HFF-Myc (cell line): ENCODE results near the gene AUP1.

Source experiments
- DNase-seq: peaks from one replicate; pipeline ENCODE4 v3.0.0-alpha.2; 2011; ENCODE audit warnings: low read depth; ENCODE audit errors: extremely low read depth
- H3K4me3 ChIP-seq: replicated peaks from 2 replicates; pipeline ENCODE4 v1.5.1; 2011; ENCODE audit warnings: low read depth, mild to moderate bottlenecking, control low read depth, low read length
- TF ChIP-seq, protein P1 (sequence below): IDR thresholded peaks from 2 replicates; pipeline ENCODE4 v1.5.1; 2012; ENCODE audit warnings: mild to moderate bottlenecking, low read depth, low read length, control low read depth; ENCODE audit errors: missing control alignments

AUP1 gene

DNA sequence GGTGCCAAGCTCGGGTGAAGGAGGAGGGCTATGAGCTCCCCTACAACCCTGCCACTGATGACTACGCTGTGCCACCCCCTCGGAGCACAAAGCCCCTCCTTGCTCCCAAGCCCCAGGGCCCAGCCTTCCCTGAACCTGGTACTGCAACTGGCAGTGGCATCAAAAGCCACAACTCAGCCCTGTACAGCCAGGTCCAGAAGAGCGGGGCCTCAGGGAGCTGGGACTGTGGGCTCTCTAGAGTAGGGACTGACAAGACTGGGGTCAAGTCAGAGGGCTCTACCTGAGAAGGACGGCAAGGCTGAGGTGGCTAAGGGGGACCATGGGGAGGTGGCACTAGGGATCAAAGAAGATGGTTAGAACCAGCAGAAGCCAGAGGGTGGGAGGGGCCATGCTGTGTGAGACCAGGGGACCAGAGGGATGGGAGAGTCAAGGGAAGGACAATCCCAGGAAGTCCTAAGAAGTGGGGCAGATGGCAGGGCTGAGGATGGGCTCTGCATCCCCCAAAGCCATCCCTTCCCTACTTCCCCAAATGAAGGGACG, 27.4 kb upstream of the AUP1 start:
- no peak for DNase-seq
- TF ChIP-seq, protein P1, sequence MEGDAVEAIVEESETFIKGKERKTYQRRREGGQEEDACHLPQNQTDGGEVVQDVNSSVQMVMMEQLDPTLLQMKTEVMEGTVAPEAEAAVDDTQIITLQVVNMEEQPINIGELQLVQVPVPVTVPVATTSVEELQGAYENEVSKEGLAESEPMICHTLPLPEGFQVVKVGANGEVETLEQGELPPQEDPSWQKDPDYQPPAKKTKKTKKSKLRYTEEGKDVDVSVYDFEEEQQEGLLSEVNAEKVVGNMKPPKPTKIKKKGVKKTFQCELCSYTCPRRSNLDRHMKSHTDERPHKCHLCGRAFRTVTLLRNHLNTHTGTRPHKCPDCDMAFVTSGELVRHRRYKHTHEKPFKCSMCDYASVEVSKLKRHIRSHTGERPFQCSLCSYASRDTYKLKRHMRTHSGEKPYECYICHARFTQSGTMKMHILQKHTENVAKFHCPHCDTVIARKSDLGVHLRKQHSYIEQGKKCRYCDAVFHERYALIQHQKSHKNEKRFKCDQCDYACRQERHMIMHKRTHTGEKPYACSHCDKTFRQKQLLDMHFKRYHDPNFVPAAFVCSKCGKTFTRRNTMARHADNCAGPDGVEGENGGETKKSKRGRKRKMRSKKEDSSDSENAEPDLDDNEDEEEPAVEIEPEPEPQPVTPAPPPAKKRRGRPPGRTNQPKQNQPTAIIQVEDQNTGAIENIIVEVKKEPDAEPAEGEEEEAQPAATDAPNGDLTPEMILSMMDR = no peak
- no peak overlapping the region for H3K4me3 ChIP-seq

DNA sequence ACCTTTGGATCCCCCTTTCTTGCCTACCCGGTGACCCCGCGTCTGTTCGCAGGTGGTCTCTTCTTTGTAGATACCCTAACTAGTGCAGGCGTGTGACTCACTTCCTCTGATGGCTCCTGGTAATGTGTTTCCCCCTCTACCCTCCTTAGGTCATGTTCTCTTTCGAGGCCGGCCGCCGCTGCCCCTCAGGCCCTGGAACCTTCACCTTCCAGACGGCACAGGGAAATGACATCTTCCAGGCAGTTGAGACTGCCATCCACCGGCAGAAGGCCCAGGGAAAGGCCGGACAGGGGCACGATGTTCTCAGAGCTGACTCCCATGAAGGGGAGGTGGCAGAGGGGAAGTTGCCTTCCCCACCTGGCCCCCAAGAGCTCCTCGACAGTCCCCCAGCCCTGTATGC, 26.7 kb upstream of the AUP1 start:
- DNase-seq = no peak
- H3K4me3 ChIP-seq = no peak overlapping the region
- TF ChIP-seq, protein P1 = no peak

DNA sequence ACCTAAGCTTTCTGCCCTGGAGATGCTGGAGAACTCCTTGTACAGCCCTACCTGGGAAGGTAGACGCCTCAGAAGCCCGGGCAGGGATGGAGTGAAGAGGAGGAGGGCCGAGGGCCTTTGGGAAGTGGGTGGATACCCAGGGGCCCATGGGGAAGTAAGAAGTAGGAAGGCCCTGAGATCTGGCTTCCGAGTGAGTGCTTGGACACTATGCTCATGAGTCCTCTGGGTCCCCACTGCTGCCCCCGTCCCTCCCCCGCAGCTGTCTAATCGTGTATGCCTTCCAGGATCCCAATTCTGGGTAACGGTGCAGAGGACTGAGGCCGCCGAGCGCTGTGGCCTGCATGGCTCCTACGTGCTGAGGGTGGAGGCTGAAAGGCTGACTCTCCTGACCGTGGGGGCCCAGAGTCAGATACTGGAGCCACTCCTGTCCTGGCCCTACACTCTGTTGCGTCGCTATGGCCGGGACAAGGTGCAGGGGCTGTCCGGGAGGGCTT, 26.2 kb upstream of the AUP1 start:
- TF ChIP-seq, protein P1 = no peak
- no peak for DNase-seq
- peak overlapping the region; percentile 73 for H3K4me3 ChIP-seq

DNA sequence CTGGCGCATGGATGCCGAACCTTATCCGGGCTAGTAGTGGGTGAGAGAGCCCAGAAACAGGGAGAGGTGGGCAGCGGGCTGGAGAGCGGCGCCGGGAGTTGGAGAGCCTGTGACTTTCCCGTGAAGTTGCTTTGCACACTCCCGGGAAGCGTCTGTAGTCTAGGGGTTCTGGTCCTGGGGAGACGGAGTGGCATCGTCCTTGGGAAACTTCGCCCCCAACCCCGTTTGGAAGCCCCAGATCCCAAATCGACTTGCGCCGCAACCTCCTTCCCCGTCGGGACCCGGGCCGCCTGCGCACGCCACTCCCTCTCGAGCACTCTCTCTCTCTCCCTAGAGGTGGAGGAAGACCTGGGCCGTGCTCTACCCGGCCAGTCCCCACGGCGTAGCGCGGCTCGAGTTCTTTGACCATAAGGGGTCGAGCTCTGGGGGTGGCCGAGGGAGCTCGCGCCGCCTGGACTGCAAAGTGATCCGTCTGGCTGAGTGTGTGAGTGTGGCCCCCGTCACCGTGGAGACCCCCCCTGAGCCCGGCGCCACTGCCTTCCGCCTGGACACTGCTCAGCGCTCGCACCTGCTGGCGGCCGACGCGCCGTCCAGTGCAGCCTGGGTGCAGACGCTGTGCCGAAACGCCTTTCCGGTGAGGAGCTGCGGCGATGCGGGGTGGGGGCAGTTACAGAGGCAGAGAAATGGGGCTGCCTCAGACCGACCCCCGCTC, 25.5 kb upstream of the AUP1 start:
- peak overlapping the region; percentile 73 for H3K4me3 ChIP-seq
- TF ChIP-seq, protein P1 = no peak
- DNase-seq = no peak

DNA sequence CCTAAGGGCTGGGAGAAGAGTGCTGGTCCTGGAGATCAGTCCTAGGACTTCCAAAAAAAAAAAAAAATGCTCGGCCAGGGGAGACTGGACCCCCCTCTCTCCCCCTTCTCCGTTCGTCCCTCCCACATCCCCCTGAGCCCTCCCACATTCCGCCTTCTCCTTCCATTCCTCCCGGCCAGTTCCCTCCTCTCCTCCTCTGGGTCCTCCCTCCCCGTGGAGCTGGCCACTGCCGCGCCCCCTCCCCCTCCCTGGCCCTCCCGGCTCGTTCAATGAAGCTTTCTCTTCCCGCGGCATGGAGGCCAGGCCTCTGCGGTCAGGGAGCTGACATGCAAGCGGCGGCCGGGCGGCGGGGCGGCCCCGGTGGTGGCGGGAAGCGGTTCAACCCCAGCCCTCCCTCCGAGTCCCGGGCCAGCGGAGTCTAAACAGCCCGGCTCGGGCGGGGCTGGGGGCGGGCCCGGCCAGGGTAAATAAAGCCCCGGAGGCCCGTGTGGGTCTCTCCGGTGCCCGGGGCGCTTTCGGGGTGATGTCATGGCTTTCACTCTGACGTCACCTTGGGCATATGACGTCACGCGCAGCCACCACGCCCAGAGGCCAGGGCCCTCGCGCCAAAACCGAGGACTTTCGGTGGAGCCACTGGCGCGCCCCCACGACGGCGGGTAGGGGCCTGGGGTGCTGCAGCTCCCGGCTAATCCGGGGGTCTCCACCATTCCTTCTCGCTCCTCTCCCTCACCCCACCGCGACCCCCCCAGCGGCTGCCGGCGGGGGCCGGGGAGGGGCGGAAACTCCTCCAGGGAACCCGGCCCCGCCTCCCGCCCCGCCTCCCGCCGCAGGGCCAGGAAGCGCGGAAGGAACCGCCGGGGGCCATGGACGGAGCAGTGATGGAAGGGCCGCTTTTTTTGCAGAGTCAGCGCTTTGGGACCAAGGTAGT, 24.6 kb upstream of the AUP1 start, which contains the start of the genes DOK1 and LOXL3:
DOK1 (plus strand) TSS at position 829 of the 928 bp plus-strand sequence; CDS start at position 864, 35 bp downstream.
LOXL3 (minus strand) TSS at position 51 of the 928 bp plus-strand sequence. CDS start 1,308 bp downstream, outside the sequence.
- H3K4me3 ChIP-seq = peak within 1 kb of the TSS; percentile 73
- TF ChIP-seq, protein P1 = no peak
- no peak for DNase-seq
